ENCODE data around the gene EXOSC9.

The EXOSC9 gene

GRCh38 chr4:121824171-121824527 lies 23.0 kb downstream of the EXOSC9 start:
- DNase-seq (ENCODE audit: low spot score) = no peak

- no peak for DNase-seq (ENCODE audit: low spot score)
Observed at GRCh38 chr4:121824950-121825349, 23.8 kb downstream of the EXOSC9 start.

GRCh38 chr4:121827853-121828252 lies 26.7 kb downstream of the EXOSC9 start:
- DNase-seq (ENCODE audit: low spot score) = peak; percentile 12

GRCh38 chr4:121829511-121829910 lies 28.4 kb downstream of the EXOSC9 start:
- DNase-seq (ENCODE audit: low spot score) = no peak

- no peak for DNase-seq (ENCODE audit: low spot score)
Observed at GRCh38 chr4:121838136-121838535, 37.0 kb downstream of the EXOSC9 start.

- DNase-seq (ENCODE audit: low spot score) = no peak
Observed at GRCh38 chr4:121842862-121843261, 41.7 kb downstream of the EXOSC9 start.

GRCh38 chr4:121846662-121847061 lies 45.5 kb downstream of the EXOSC9 start:
- DNase-seq (ENCODE audit: low spot score) = no peak

- DNase-seq (ENCODE audit: low spot score) = no peak
Observed at GRCh38 chr4:121851354-121851753, 50.2 kb downstream of the EXOSC9 start.

- no peak for DNase-seq (ENCODE audit: low spot score)
Observed at GRCh38 chr4:121860121-121860520, 59.0 kb downstream of the EXOSC9 start.

- DNase-seq (ENCODE audit: low spot score) = no peak
Observed at GRCh38 chr4:121861426-121861825, 60.3 kb downstream of the EXOSC9 start.

GRCh38 chr4:121863799-121864198 lies 62.7 kb downstream of the EXOSC9 start:
- DNase-seq (ENCODE audit: low spot score) = no peak

Data from hepatic stellate cell (primary cell).